ENCODE data around the gene STAG1.
"Not testable (repeated sequence)": the region's sequence is repeated elsewhere in the genome, so short reads cannot be mapped to it uniquely, and the experiment has no call there.

Gene STAG1

DNA sequence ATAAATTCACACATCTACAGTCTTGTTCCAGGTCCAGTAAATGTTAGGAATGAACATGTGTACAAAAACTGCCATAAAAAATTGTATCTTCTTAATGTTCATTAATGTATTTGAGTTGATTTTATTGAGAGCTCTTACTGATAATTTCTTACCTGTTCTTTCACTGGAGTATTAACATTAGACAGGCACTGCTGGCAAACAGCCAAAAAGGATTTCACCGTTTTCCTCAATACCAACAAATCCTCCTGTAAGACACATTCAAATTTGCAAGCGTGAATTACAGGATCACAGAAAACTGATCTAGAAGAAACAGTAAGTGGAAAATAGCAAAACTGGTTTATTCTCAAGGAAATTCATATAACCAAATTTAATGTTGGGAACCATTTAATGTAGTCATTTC is 374.7 kb downstream of the STAG1 start:
- no peak for DNase-seq

DNA sequence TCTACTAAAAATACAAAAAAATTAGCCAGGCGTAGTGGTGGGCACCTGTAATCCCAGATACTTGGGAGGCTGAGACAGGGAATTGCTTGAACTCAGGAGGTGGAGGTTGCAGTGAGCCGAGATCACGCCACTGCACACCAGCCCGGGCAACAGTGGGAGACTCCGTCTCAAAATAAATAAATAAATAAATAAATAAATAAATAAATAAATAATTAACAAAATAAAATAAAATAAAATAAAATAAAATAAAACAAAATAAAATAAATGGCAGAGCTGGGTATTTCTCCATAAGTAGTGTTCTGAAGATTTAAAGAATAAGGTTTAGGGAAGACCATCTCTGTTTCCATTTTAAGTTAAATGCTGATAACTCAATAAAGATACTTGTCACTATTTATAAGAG is 376.4 kb downstream of the STAG1 start:
- DNase-seq, result not testable (repeated sequence)

DNA sequence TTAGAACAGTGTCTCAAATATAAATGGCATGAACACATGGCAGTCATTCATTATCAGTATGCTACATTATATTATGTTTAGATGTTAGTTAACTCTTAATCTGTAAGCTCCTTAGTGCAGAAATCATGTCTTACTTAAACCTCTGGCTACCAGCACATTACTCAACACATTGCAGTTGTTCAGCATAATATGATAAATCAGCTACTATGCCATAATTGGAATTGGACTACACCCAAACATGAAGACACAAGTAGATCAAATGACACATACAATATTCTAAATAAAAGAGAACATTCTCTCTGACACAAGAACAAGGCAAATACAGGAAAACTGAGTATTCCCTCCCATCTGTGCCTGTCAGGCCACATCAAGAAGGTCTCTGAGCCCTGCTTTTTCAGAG is 385.9 kb downstream of the STAG1 start:
- DNase-seq, result peak; percentile 24

DNA sequence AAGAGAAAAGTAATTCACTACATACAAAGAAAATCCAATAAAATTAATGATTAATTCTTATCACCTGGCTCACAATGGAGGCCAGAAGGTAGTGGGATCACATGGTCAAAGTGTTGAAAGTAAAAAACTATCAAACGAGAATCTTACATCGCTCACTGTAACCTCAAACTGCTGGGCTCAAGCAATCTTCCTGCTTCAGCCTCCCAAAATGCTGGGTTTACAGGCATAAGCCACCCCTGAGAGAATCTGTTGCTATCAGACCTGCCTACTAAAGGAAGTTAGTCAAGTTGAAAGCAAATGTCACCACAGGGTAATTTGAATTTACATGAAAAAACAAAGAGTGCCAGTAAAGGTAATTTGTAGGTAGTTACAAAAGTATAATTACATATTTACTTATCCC is 398.7 kb downstream of the STAG1 start:
- no peak for DNase-seq

DNA sequence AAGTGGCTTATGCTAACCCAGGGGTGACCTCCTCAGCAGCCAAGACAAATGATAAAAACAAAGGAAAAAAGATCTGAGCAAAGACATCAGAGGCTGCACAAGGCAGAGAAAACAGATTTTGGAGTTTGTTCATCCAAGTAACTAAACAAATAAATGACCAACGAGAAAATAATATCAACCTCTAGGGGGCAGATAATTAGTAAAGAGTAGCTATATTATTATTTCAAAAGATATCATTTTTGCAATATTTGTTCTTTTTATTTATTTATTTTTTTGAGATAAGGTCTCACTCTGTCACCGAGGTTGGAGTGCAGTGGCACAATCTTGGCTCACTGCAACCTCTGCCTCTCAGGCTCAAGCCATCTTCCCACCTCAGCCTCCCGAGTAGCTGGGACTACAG is 400.3 kb downstream of the STAG1 start:
- no peak for DNase-seq

DNA sequence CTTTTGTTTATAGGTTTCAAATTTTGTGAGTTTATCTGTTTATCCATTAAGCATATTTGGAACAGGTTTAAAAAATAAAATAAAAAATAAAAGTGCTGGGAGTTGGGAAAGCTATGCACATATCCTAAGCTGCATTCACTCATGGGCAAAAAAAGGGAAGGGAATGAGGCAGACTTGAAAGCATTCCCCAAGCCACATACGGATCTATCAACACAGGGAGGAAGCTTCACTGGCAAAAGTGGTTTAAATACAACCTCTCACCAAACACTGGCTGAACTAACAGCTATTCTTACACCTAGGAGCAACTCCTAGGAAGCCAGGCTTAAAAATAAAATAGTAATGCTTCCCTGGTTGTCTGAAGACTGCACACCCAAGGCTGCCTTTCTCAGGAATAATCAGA is 400.8 kb downstream of the STAG1 start:
- DNase-seq, result no peak

DNA sequence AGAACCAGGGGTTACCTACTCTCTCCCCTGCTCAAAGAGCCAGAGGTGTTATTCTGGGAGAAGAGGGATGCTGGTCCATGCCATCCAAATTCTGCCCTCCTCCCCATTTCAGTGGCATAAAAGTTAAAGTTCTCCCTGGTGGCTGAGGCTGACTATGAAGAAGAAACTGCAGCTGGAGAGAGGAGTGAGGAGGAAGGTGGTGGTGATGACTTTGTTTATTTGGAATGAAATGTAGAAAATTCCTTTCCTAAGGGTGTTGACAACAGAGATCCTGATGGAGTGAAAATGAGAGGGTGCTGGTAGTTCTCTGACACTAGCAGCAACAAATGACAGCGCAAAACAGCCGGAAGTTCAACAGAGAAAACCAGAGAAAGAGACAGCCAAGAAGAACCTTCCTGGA is 401.6 kb downstream of the STAG1 start:
- no peak for DNase-seq

DNA sequence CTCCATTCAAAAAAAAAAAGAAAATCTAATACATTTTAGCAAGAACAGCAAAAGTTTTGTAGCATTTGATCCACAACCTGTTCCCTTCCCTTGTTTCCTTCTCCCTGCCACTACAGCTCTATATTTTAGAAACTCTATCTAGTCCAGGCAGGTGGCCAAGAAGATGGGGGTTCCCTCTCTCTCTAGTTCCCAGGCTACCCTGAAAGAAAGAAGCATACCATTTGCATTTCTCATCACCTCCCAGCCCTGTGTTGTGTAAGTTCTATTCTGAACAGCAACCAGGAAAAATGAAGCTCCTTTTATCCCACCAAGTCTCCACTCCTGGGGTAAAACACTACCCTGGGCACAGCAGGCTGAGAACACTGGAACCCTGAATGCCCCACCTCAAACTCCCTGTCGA is 402.0 kb downstream of the STAG1 start:
- no peak for DNase-seq

DNA sequence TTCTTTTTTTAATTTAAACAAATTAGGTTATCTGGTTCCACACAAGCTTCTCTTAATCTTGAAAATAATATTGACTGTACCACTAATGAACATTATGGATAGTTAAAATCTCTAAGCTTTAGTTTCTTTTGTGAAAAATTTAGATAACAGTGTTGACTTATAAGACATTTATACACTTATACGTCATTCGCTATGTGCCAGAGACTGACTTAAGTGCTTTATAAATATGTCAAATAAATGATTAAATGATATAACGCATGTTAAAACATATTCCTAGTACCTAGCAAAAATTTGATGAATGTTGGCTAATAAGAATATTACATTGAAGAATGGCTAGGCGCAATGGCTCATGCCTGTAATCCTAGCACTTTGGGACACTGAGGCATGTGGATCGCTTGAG is 405.7 kb downstream of the STAG1 start:
- no peak for DNase-seq

DNA sequence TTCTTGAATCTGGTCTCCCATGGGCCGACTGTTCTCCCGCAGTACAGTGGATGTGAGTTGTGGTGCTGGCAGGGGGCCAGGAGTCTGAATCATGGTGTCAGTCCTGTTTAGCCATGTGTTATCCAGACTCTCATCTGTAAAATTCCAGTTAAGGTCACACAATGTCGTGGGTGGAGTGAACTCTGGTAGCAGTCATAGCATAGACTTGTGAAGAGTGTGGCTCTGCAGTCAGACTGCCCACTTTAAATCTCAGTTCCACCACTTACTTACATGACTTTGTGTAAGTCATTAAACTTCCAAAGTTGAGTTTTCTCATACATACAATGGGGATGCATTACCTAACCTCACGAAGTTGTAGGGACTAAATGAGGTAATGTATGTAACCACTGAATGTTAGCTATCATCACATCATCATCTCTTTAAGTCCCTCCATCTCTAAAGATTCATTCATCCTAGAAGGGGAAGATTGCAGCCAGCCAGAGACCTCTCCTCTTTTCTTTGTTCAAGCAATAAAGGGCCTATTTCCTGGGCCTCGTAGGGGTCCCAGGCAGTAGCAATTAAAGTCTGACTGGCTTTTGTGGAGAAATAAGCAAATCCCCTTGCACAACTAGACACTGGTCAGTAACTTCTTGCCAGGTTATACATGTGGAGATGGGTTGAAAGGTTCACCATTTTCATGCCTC is 408.2 kb downstream of the STAG1 start:
- DNase-seq, result no peak

DNA sequence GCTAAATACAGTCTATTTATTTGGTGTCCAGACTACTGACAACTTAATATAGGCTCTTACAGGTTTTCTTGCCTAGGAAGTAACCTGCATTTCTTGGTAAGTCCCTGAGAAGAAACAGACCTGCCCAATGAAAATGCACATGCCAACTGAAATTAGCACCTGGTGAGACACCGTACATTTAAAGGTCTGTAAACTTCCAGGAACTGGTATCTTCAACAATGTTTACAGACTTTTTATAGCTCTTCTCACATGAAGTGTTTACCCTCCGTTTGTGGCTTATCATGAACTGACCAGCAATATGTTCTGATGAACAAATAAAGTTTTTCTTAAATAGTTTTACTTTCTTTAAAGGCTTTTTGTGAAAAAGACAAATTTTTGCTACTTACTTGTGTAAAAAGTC is 408.7 kb downstream of the STAG1 start:
- no peak for DNase-seq

DNA sequence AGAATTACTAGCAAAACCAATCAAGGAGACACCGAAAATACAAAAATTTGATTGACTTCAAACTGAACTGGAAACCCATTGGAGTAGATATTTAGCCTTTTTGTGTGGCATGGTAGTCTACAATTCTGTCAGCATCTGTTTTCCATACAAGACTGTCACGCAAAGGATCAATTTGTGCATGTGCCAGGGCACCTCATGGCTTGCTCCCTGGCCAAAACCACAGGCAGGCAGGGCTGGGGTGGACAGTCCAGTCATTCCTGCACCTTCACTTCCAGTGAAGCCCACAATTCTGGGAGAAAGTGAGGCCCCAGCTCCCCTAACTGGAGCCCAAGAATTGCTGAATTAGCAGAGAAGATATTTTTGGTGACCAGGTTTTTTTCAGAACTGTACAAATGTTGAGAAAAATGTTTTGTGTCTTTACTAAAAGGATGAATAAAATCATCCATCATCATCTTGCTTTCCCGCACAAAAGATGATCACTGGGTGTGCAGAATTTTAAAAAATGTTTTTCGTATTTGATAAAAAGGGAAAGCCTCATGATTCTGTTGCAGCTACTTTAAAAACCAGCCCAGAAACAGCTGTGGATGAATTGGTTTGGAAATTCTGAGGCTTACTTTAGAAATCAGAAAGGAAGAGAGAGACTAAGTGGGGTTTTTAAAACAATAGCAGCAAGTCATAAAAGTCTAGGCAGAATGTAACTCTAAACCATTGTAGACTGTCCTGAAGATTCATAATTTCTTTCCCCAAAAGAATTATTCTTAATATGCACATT is 415.7 kb downstream of the STAG1 start:
- no peak for DNase-seq

DNA sequence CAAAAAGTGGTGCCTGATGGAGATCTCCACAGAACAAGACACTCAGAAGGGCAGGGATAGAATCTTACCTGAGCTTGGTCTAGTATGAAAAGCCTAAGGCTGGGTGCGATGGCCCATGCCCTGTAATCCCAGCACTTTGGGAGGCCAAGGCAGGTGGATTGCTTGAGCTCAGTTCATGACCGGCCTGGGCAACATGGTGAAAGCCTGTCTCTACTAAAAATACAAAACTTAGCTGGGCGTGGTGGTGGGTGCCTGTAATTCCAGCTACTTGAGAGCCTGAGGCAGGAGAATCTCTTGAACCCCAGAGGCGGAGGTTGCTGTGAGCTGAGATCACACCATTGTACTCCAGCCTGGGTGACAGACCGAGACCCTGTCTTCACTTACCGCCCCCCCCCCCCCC is 417.5 kb downstream of the STAG1 start:
- DNase-seq, result not testable (repeated sequence)

DNA sequence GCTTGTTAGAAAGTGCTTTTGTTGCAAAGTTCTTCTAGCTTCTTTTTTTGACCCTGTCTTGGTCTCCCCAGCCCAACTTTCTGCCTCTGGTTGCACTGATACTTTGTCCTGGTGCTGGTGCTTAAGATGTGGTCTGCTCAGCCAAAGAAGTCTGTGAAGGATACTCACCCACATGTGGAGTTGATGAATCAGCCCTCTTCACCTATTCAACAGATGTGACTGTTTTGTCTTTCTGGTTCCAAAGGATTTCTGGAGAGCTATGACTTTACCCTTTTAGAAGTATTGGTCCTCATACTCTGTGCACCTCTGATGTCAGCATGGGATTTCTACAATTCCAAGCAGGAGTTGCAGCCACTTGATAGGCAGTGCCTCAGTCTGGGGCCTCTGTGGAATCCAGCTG is 418.0 kb downstream of the STAG1 start:
- no peak for DNase-seq

DNA sequence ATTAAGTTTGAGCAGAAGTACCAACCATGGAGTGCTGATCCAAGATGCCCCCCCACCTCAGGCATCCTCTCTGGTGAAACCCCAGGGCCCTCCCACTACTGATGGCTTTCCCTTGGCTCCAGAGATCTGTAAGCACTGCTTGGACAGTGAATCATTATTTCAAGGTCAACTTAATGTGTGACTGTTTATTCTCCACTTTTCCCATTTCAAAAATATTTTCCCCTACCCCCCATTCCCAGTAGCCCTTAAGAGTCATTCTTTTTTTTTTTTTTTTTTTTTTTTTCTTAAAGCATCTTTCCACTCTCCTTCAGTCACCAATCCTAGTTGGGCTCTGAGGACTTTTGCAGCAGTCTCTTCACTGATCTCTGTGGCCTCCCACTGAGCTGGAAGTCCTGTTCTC is 419.4 kb downstream of the STAG1 start:
- DNase-seq, result no peak

DNA sequence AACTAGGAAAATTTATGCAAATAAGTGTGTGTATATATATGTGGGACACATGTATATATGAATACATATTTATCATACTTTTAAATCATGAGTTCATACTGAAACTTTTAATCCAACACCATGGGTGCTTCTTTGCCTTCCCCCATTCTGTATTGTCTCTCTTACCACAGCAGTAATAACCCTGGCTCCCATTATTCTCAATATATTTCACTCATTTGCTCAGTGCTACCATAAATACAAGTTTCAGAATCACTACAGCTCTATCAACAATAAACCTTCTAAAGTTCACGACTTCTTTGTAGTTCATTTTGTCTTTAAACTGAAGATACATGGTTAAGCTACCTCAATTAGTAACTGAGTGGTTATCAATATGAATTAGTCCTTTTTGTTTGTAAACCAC is 419.9 kb downstream of the STAG1 start:
- DNase-seq, result no peak

DNA sequence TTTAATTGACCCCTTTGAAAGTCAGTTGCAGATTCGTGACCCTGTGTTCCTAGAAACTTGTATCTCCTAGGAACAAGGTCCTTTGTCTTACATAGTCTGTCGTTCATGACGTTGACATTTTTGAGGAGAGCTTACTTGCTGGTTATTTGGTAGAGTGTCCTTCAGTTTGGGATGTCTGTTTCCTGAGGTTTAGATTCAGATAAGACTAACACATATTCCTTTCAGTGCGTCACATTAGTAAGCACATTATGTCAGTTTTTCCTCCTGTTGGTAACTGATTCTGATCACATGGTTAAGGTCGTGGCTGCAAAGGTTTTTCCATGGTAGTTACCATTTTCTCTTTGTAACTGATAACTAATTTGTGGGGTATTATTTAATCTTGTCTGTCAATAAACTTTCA is 421.3 kb downstream of the STAG1 start:
- no peak for DNase-seq

DNA sequence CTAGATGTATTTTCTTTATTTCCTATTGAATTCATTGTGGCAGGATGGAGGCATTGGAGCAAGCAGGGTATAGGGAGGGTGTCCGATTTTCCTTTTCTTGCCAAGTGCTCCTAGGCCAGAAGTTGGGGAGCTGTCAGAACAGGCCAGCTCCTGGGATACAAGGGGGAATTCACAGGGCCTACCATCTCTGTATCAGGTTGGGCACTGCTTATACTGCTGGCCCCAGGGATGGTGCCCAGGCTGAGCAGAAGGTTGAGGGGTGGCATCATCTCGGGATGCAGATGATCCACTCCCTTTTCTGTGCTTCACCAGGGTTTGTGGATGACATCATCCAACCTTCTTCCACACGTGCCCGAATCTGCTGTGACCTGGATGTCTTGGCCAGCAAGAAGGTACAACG is 422.6 kb downstream of the STAG1 start:
- DNase-seq, result no peak

DNA sequence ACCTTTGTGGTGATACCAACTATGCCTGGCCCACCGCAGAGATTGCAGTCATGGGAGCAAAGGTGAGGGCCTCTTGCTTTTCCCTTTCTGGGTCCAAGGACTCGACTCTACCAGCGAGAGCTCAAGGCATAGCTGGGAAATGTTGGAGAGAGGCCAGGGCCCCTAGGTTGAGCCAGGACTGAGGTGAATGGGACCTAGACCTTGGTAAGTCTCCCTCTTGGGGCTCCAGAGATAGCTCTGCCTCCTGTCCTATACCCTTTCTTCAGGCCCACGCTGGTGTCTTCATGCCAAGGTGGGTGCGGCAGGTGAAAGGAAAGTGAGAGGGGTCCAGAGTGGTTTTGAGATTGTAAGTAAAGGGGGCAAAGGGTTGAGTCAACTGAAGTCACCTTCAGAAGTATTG is 424.5 kb downstream of the STAG1 start:
- DNase-seq, result no peak

DNA sequence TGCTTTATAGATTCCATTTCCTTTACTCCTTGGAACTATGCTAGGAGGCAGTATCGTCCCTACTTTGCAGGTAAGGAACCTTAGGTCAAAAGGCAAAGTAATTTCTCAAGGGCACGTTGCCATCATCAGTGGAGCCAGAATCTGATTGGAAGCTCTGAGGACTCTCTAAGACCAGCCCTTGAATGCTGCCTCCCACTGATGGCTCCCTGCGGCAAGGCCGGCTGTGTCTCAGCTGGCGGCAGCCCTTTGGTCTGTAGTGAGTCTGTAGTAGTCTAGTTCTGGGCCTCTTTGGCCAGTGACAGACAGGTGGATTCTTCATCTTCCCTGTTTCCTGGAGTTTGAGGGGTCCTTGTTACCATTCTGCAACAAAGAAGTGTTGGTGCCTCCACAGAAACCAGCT is 425.9 kb downstream of the STAG1 start:
- no peak for DNase-seq

DNA sequence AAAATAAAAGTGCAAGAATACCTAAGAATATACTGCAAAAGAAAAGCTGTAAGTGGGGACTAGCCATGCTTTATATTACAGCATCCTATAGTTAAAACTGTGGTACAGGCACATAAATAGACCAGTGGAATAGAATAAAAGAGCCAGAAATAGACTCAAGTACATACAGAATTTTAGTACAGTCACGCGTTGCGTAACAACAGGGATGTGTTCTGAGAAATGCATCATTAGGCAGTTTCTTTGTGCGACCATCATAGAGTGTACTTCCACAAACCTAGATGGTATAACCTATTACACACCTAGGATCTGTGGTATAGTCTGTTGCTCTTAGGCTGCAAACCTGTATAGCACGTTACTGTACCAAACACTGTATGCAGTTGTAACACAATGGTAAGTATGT is 440.2 kb downstream of the STAG1 start:
- no peak for DNase-seq

DNA sequence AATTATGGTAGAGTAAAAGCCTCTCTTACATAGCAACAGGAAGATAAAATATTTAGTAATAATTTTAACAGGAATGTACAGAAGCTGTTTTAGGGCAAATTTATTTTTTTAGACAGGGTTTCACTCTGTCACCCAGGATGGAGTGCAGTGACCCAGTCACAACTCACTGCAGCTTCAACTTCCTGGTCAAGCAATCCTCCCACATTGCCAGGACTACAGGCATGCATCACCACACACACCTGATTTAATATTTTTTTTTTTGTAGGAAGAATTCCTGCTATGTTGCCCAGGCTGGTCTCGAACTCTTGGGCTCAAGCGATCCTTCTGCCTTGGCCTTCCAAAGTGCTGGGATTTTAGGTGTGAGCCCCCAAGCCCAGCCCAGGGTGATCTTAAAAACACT is 440.9 kb downstream of the STAG1 start:
- no peak for DNase-seq

DNA sequence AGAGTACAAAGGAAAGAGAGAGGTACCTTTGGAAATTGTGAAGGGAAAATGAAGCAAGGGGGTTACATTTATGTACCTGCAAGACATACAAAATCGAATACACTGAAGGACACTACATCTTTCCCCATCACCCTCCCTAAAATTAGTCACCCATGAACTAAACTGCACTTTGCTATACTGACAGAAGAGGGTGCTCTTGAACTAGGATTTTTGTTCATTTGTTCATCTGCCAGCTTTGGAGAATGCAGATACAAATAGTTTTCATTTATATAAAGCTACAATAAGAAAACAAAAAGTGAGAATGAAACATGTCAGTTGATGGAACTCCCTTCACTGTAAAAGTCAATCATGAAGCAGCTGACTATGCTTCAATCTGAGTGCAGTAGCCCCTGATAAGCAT is 446.3 kb downstream of the STAG1 start:
- DNase-seq, result no peak

DNA sequence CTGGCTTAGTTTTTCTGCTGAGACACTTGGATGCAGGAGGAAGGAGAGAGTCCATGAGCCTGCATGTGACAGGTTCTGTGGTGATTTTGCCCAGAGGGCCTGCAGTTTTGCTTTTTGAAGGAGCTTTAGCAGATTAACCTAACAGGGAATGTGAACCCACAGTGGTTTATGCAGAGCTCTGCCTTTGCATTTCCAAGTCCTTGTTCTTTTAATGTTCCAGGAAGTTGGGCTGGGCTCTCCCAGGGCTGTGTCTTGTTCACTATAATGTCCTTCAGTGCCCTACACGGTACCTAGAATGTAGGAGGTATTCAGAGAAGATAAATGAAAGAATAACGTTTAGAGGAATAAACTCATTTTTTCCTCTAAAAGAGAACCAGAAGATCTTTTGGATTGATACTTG is 451.7 kb downstream of the STAG1 start:
- no peak for DNase-seq

DNA sequence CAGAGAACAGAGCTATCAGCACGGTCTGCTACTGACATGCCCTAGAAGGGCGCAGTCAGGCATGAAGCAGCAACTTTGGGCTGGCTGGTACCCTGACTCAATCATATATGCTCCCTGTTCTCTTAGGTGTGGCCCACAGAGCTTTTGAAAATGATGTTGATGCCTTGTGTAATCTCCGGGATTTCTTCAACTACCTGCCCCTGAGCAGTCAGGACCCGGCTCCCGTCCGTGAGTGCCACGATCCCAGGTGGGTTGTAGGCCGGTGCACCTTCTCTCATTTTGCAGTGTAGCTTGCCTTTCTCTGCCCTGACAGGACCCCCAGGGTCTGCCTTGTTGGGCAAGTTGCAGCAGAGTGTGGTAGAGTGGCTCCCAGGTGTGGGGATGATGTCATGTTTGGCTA is 454.4 kb downstream of the STAG1 start:
- DNase-seq, result no peak
